HG02885 (cell line): ENCODE measurements around the gene ECSCR.

Experiments
- ATAC-seq: cut with Tn5 transposase; IDR thresholded peaks from one replicate; pipeline ENCODE4 v1.9.1; 2021; ENCODE audit warnings: mild to moderate bottlenecking; ENCODE audit not compliant: unreplicated experiment, poor library complexity

ECSCR gene

DNA sequence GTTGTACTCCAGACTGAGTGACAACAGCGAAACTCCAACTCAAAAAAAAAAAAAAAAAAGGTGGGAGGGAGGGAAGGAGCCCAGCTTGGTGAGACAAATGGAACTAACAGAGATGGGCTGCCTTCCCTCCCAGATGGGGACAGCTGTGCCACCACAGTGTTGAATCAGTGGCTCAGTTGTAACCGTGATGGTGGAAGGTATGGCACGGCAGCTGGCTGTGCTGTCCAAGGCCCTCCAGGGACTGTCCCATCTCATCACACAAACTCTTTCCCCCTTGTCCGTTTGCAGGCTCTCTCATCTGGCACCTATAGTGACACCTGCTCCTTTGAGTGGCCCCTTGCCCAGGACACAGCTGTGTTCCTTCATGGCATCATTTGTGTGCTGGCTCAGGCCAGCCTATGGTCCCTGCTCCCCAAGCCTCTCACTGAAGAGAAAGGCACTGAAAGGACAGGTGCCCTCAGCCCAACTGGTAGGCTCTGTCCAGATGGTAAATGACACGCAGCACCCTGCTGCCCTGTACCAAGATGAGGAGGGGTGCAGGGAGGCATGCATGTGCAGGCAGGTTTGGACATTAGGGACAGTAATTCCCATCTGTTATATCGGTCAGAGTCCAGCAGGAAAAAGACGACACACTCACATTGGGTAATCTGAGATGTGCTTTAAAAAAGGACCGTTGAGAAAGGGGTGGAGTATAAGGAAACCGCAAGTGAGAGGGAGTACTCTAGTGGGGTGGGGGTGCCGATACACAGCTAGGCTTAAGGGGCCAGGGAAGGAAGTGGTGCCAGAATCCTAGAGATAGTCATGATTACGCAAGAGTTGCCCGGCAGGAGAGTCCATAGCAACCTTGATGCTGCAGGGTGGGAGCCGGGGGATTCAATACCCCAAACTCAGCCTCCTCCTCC lies 12.6 kb upstream of the ECSCR start:
- ATAC-seq: no peak

DNA sequence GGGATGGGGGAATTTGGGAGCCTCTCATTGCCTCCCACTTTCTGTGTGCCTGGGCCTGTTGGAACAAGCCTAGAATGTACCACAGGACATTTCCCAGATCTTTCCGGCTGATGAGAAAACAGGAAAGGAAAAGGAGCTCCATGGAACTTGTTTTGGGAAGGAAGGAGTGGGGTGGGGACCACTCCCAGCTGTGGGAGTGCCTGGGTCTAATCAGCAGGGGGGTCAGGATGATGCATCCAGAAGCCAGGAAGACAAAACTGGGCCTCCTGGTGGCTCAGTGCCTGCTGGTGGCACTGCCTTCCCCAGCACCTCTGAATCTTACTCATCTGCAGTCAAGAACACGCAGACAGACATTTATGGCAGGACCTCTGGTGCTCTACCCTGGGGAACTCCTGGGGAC lies 11.0 kb upstream of the ECSCR start:
- ATAC-seq: no peak

DNA sequence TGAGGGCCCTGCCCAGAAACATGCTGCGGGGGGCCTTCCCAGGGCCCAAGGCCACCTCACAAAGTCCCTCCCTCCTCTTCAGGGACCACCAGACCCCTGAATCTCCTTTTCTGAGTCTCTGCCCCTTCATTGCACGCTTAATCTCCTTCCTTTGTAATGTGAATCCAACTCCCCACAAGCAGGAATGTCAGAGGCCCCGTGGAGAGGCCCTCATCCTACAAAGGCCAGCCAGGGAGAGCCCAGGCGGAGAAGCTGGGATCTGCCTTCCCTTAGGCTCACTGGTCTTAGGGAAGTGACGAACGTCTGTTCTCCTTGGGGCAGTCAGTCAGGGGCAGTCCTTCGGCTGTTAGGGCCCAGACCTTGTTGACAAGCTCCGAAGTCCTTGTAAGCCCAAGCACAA lies 10.6 kb upstream of the ECSCR start:
- ATAC-seq: no peak

DNA sequence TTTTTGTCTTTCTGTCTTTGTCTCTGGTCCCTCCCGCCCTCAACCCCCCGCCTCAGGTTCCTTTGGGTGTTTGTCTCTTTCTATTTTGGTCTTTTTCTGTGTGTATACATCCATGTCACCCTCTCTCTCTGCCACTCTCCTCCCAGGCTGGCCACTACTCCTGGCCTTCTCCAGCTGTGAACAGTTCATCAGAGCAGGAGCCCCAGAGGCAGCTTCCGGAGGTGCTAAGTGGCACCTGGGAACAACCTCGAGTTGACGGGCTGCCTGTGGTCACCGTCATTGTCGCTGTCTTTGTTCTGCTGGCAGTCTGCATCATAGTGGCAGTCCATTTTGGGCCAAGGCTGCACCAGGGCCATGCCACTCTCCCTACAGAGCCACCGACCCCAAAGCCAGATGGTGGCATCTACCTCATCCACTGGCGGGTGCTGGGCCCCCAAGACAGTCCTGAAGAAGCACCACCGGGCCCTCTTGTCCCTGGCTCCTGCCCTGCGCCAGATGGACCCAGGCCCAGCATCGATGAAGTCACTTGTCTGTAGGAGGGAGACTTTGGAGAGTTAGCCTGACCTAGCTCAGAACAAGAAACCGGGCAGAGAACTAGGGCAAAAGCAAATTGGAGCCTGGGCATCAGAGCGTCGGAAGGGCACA lies 10.0 kb upstream of the ECSCR start:
- no peak for ATAC-seq

DNA sequence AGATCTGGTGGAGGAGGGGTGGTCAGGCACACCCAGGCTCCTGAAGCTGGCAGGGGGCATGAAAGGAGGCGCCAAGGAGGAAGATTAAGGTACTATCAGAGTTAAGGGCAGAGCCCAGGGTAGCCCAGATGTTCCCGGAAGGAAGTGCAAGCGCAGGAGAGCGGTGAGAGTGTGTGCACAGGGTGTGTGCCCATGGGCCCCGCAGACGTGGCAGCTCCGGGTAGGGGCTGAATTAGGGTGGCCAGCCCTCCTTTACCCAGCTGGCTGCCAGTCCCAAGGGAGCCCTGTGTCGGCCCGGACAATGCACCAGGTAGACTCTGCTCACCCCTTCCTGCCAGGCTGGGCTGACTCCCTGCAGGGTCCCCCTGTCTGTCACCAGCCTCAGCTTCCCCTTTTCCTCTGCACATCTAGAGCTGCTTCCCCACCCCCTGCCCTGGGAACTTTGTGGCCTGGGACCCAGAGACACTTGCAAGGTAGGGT lies 8.3 kb upstream of the ECSCR start, which contains the start of gene SMIM33:
SMIM33 (plus strand) TSS at position 184 of the 480 bp plus-strand sequence; CDS start at position 302, 118 bp downstream.
- no peak for ATAC-seq

DNA sequence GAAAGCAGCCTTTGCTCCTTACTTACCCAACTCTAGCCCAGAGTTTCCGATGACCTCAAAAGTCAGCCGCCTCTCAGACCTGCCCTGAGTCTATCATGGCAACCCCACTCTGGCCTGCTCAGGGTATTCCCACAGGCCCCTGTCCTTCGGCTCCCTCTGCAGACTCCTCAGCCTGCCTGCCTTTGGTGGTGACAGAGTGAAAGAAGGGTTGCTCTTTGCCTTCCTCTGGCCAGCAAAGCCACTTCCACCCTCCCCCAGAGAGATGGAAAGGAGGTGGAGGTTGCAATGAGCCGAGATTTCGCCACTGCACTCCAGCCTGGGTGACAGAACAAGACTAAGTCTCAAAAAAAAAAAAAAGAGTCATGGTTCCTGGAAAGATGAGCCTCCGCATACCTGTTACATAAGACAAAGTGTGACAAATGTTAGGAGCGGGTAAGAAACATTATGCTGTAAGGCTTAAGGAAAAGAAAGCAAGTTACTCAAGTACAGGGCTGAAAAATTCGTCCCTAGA lies 5.9 kb upstream of the ECSCR start:
- no peak for ATAC-seq

DNA sequence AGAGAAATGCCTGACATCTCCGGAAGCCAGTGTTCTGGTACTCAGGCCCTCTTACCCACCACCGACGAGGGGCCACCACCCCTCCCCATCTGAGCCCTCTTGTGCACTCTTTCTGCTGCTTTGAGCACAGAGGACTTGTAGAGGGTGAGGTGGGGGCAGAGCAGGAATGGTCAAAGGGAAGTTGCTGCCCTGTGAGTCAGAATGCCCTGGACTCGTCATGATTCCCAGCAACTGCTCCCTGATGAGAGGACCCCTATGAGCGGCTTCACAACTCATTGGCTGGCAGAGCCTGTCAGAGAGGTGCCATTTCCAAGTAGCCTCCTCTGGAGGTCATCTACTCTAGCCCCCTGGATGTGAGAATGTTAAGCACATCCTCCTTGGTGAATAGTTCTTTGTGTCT lies 845 bp downstream of the ECSCR start:
- ATAC-seq: no peak

DNA sequence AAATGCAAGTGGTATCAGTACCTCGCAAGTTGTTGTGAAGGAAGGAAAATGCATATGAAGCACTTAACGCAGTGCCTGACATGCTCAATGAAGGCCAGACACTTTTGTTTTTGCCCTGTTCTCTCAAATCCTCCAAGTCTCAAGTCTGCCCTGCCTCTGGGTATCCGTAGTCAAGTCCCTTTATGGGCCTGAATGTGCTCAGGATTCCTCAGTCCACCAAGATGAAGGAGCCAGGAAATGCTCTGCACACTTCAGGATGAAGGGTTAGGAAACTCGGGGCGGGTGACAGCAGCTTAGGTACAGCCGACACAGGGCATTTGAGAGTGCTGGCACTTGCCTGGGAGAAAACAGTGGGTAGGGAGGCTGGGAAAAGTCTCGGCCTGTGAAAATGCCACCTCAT lies 1.4 kb downstream of the ECSCR start:
- no peak for ATAC-seq

DNA sequence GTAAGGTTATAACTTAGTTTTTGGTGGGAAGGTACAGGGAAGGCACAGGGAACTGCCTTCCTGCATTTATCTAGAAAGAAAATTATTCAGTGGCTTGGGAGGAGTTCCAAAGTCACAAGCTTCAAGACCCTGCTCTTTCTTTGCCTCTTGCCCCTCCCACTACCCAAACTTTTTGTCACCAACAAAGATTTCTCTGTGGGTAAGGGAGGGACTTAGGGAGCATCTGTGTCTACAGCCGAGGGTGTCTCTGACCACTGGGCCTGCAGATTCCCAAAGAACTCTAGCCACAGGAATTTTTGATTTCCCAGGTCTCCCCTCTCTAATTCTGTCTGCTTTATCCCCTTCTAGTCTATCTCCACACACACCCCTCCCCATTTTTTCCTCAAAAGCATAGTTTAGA lies 2.1 kb downstream of the ECSCR start:
- no peak for ATAC-seq

DNA sequence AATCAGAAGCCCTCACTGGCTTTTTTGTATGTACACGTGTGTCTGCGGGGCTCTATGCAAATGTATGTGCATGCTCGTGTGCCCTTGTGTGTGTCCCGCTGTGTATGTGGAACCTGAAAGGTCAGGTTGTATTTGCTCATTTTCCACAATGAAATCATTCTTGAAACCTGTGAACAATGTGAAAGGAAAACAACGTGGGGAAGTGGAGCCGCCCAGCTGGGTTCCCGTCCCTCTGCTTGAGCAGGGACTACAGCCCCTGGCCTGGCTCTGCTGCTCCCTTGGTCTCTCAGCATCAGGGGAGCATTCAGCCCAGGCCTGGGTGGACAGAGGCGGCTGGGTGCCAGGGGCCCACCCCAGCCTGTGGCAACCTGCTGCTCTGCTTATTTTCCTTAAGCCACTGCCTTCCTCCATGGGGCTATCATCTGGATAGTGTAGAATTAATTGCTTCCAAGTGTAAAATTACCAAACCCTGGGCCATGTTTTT lies 3.0 kb downstream of the ECSCR start:
- ATAC-seq: peak; percentile 41

DNA sequence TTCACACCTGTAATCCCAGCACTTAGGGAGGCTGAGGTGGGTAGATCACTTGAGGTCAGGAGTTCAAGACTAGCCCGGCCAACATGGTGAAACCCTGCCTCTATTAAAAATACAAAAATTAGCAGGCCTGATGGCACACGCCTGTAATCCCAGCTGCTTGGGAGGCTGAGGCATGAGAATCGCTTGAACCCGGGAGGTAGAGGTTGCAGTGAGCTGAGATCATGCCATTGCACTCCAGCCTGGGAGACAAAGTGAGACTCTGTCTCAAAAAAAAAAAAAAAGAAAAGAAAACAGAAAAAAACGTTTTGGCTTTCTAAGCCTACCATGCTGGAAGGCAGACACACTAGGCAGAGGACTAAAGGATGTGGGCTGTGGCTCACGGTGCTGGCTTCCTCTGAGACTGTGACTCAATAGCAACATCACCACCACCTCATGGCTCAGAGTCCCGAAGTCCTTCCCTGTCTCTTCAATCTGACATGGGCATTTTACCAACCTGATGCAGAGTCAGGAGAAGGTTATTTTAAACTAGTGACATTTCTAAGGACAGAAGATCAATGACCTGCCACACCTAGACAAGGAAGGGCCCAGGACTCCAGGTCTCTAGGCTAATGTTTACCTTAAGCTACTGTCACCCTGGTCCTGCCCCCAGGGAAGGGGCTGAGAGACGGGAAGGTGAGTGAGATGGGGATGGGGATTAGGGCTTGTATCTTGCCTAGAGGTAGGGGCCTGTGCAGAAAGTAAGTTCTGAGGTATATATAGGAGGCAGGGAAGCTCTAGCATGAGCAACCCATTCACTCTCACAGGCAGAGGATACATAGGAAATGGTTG lies 3.7 kb downstream of the ECSCR start:
- ATAC-seq: peak; percentile 58

DNA sequence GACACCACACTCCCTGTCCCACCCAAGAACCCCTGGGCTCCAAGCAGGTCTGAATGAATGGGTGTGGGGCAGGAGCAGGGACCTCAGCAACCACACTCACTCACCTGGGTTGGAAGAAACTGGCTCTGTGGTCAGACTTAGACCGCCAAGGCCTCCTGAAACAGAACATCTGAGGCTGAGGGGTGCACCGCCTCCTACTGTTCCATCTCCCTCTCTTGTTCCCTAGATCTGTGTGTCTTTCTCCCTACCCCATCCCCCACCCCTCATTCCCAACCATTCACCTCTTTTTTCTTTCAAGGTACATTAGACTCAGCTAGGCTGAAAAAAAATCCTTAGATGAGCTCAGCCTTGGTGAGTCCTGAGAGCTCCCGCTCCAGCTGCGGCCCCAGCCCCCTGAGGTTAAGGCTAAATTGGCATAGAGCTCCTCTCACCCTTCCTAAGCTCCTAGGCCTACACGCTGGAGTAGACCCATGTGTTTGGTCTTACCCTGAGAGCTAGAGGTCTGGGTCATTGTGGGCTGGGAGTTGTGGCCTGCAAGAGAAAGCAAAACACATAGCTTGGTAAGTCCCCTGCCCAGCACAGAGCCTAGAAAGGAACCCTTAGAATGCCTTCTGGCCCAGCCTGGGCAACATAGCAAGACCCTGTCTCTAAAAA lies 4.8 kb downstream of the ECSCR start:
- ATAC-seq: no peak

DNA sequence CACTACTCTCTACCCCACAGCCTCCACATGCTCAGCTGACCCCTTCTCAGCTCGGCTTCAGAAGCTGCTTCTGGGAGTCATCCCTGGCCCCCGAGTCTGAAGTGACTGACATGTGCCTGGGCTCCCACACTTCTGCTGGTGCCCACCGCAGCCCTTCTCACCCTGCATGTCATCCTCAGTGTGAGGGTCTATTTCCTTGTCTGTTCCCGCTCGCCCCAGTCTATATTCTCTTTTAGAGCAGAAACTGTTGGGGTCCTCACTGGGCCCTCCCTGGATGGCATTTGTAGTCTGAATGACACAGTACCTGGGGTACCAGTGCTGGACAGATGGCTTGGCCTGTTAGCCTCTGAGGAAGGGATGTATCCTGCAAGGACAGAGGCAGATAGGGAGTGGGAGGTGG lies 5.3 kb downstream of the ECSCR start:
- ATAC-seq: no peak

DNA sequence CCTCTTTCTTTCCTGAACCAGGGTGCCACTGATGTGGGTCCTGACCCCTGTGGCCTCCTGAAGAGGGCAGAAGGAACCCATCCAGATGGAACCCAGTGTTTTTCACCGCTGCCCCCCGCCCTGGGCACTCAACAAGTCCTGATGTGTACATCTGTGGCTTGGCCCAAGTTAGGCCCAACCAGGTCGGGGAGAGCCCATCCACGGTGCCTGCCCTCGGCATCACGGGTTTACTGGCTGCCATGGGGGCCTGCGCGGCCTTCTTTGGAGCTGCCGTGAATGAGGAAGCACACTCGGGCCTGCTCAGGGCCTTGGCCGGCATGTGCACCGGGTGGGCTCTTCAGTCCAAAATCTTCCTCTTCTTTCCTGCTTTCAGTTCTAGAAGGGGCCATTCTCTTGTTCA lies 5.8 kb downstream of the ECSCR start:
- ATAC-seq: no peak

DNA sequence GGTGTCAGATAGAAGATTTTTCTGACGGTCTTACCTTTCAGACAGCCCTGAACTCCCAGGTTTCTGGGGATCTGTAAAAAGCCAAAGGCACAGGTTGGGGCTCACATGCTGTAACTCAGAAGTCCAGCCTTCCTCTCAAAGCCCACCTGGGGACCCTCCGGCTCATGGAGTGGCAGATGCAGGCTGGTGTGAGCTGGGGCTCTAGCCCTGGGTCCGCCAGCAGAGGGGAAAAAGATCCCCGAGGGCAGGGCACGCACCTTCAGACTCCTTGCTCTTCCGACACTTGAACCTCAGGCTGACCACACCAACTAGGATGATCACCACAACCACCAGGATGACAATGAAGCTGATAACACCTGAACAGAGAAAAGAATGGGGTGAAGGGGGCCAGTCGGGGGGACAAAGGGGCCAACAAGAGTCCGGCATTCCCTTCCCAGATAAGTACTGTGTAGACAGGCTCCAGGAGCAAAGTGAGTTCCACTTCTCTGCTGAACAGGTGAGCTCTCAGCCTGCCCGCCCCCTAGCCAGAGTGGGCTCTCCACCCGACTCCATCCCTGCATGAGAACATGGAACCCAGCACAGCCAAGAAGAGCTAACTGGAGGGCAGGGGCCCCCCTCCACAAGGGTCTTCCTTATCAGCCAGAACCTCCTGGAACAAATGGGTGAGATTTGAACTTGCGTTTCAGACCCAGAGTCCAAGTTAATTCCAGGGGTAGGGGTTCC lies 7.8 kb downstream of the ECSCR start:
- no peak for ATAC-seq

DNA sequence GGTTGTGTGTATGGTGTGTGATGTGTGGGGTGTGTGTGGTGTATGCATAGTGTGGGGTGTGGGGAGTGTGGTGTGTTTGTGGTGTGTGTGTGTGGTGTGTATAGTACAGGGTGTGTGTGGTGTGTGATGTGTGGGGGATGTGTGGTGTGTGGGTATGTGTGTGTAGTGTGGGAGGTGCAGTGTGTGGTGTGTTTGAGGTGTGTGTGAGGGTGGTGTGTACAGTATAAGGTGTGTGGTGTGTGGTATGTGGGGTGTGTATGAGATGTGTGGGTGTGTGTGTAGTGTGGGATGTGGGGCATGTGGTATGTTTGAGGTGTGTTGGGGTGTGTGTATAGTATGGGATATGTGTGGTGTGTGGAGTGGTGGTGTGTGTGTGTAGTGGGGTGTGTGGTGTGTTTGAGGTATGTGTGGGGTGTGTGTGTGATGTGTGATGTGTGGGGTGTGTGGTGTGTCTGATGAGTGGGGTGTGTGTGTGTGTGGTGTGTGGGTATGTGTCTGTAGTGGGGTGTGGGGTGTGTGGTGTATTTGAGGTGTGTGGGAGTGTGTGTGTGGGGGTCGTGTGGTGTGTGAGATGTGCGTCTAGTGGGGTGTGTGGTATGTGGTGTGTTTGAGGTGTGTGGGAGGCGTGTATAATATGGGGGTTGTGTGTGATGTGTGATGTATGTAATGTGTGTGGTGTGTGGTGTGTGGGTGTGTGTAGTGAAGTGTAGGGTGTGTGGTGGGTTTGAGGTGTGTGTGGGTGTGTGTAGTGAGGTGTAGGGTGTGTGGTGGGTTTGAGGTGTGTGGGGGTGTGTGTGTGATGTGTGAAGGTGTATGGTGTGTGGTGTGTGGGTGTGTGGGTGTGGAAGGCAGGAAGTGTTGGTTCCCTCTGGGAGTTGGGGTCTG lies 8.6 kb downstream of the ECSCR start:
- ATAC-seq: no peak

DNA sequence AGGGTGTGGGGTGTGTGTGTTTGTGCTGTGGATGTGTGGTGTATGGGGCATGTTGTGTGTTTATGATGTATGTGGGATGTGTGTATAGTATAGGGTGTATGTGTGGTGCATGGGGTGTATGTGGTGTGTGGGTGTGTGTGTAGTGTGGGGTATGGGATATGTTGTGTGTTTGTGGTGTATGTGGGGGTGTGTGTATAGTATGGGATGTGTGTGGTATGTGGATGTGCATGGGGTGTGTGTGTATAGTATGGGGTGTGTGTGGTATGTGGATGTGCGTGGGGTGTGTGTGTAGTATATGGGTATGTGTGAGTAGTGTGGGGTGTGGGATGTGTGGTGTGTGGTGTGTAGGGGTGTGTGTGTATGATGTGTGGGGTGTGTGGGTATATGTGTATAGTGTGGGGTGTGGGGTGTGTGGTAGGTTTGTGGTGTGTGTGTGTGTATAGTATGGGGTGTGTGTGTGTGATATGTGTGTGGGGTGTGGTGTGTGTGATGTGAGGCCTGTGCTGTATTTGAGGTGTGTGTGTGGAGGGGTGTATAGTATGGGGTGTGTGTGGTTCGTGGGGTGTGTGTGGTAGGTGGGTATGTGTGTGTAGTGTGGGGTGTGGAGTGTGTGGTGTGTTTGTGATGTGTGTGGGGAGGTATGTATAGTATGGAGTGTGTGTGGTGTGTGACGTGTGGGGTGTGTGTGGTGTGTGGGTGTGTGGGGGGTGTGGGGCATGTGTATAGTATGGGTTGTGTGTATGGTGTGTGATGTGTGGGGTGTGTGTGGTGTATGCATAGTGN lies 10.5 kb downstream of the ECSCR start:
- no peak for ATAC-seq

DNA sequence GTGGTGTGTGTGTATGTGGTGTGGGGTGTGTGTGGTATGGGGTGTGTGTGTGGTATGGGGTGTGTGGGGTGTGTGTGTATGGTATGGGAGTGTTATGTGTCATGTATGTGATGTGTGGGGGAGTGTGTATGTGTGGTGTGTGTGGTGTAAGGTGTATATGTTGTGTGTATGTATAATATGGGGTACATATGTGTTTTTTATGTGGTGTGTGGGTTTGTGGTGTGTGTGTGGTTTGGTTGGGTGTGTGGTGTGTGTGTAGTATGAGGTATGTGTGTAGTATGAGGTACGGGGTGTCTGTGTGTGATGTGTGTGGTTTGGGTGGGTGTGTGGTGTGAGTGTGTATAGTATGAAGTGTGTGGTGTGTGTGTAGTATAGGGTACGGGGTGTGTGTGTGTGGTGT lies 11.4 kb downstream of the ECSCR start:
- ATAC-seq: no peak
